ENCODE measurements around the gene UGT1A4.

DNA sequence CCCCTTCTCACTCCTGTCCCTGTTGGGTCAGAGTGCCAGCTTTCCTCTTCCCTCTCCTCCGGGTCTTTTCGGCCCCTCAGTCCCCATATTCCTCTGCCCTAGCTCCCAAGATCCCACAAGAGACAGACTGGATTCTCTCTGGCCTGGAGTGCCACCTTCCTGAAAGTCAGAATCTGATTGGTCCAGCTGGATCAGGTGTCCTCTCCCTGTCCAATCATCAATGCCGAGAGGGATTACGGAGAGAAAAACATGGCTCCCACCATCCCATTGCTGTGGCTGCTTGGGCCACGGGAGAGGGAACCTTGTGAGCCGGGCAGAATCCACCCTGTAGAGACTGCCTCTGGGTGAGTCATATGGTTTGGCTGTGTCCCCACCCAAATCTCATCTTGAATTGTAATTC lies 56.9 kb downstream of the UGT1A4 start:
- TF ChIP-seq ASH2L (IDR thresholded peaks at IDR 0.05; ENCODE audit: borderline replicate concordance, low read depth) (no peak), CHD2 (IDR thresholded peaks at IDR 0.05; ENCODE audit: borderline replicate concordance, low read depth, low read length) (no peak), BRCA1 (IDR thresholded peaks at IDR 0.05; ENCODE audit: low read depth, low read length) (no peak), MYC (IDR thresholded peaks at IDR 0.05; ENCODE audit: insufficient read depth, insufficient read length, insufficient replicate concordance, low read length, severe bottlenecking) (no peak), CREB1 (IDR thresholded peaks at IDR 0.05; ENCODE audit: low read depth) (no peak), PBX3 (IDR thresholded peaks at IDR 0.05; ENCODE audit: insufficient replicate concordance, low read depth, low read length) (no peak), CREM (IDR thresholded peaks at IDR 0.05; ENCODE audit: low read depth) (no peak), SIN3A (IDR thresholded peaks at IDR 0.05; ENCODE audit: low read depth, low read length) (no peak), CEBPZ (IDR thresholded peaks at IDR 0.05; ENCODE audit: low read depth, low read length) (no peak), CTCF (IDR thresholded peaks at IDR 0.05 in 2 of 3, conservative IDR thresholded peaks at IDR 0.05 in 1 of 3; ENCODE audit: control insufficient read depth in 2 of 3, extremely low read depth in 1 of 3, insufficient read depth in 1 of 3, low read depth in 3 of 3, low read length in 3 of 3) (no peak), RB1 (IDR thresholded peaks at IDR 0.05; ENCODE audit: borderline replicate concordance) (no peak)

Measured in GM12878 (cell line).